MM.1S (cell line): ENCODE results near the gene DHRSX.

Experiments
- EZH2 ChIP-seq: fragments of 300-600 bp; sonication (generic); optimal IDR thresholded peaks from 2 replicates; pipeline ENCODE3; 2017; ENCODE audit warnings: low read depth, mild to moderate bottlenecking, antibody characterized with exemption, low read length, mixed read lengths
- TF ChIP-seq, protein P1 (sequence below): fragments of 300-600 bp; sonication (generic); IDR thresholded peaks from 2 replicates; pipeline ENCODE4 v1.5.1; 2016; ENCODE audit warnings: antibody characterized with exemption, low read length, mixed read lengths

DNA sequence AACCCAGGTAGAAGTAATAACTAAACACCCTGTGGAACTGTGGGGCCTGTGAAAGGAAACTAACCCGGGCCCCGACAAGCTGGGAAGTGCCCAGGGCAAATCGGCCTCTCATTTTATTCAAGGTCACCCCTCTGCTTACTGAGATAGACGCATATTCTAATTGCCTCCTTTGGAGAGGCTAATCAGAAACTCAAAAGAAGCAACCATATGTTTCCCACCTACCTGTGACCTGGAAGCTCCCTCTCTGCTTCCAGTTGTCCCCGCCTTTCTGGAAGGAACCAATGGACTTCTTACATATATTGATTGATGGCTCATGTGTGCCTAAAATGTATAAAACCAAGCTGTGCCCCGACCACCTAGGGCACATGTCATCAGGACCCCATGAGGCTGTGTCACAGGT, 23.1 kb upstream of the DHRSX start:
- TF ChIP-seq, protein P1, sequence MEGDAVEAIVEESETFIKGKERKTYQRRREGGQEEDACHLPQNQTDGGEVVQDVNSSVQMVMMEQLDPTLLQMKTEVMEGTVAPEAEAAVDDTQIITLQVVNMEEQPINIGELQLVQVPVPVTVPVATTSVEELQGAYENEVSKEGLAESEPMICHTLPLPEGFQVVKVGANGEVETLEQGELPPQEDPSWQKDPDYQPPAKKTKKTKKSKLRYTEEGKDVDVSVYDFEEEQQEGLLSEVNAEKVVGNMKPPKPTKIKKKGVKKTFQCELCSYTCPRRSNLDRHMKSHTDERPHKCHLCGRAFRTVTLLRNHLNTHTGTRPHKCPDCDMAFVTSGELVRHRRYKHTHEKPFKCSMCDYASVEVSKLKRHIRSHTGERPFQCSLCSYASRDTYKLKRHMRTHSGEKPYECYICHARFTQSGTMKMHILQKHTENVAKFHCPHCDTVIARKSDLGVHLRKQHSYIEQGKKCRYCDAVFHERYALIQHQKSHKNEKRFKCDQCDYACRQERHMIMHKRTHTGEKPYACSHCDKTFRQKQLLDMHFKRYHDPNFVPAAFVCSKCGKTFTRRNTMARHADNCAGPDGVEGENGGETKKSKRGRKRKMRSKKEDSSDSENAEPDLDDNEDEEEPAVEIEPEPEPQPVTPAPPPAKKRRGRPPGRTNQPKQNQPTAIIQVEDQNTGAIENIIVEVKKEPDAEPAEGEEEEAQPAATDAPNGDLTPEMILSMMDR: no peak
- TF ChIP-seq EZH2: no peak
